ENCODE results near the gene PDZD2. TPM values are rescaled to one million over a fixed set of nuclear protein-coding genes. Genes with fewer than 3 reads are reported as not detected.

Gene PDZD2
- total and polyA plus RNA-seq, 11 donors = 28.3 to 116 (median 80.6) TPM

DNA sequence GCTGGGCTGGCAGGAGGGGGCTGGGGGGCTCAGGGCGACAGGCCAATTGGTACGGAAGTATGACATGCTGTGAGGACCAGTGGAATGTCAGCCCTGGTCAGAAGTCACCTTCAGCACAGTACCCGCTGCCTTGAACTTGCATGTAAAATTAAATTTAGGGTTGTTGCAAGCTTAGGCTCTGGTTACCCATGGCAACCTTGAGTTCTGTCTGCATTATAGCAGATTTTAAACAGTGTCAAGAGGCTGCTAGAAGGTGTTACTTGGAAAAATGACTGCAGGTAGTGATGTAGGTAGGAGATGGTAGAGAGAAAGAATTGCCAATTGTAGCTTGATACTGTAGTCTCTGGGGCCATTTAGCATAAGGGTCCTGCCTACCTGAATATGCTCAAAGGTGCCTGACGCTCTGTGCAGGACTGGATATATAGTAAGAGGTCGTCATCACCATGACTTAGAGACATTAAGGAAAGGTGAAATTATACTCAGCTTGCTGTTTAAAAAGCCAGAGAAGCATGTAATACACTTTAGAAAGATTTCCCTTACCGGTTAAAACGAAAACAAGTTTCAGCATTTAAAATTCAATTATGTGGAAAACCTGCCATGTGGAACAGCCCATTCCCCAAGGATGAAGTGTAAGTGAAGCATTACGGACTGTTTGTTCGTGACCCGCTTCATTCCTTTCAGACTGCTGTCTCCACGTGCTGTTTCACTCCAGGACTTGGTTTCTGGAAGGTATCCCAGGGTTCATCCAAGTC lies 169.0 kb downstream of the PDZD2 start:
- Histone ChIP-seq H3K27ac (no peak overlapping the region), H3K27me3 (no peaks in the 10 kb centered on the region), H3K9me3 (no peaks in the 10 kb centered on the region), H3K4me3 (no peak overlapping the region), H3K4me1 (peaks cover 0 to 22% (median 2%) of the 10 kb centered on the region in 12 donors), H3K36me3 (no peaks in the 10 kb centered on the region)
- WGBS, 4 donors = 74 to 83% (median 80%) methylated on average over 11 of the region's 11 CpGs
- DNase-seq = no peak
- TF ChIP-seq, protein P1, sequence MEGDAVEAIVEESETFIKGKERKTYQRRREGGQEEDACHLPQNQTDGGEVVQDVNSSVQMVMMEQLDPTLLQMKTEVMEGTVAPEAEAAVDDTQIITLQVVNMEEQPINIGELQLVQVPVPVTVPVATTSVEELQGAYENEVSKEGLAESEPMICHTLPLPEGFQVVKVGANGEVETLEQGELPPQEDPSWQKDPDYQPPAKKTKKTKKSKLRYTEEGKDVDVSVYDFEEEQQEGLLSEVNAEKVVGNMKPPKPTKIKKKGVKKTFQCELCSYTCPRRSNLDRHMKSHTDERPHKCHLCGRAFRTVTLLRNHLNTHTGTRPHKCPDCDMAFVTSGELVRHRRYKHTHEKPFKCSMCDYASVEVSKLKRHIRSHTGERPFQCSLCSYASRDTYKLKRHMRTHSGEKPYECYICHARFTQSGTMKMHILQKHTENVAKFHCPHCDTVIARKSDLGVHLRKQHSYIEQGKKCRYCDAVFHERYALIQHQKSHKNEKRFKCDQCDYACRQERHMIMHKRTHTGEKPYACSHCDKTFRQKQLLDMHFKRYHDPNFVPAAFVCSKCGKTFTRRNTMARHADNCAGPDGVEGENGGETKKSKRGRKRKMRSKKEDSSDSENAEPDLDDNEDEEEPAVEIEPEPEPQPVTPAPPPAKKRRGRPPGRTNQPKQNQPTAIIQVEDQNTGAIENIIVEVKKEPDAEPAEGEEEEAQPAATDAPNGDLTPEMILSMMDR (IDR thresholded peaks at IDR 0.05) = no peak
- no peak for TF ChIP-seq POLR2A (IDR thresholded peaks at IDR 0.05)
- ATAC-seq = no peak
- intact Hi-C loops (cut with DNase I) = loop anchor here in 8 of 10 donors (2.0 to 10.0 kb wide), 6 partner anchors 163 to 227 kb away; partner anchors contain the start of gene PDZD2 (in 4 of the 8)

DNA sequence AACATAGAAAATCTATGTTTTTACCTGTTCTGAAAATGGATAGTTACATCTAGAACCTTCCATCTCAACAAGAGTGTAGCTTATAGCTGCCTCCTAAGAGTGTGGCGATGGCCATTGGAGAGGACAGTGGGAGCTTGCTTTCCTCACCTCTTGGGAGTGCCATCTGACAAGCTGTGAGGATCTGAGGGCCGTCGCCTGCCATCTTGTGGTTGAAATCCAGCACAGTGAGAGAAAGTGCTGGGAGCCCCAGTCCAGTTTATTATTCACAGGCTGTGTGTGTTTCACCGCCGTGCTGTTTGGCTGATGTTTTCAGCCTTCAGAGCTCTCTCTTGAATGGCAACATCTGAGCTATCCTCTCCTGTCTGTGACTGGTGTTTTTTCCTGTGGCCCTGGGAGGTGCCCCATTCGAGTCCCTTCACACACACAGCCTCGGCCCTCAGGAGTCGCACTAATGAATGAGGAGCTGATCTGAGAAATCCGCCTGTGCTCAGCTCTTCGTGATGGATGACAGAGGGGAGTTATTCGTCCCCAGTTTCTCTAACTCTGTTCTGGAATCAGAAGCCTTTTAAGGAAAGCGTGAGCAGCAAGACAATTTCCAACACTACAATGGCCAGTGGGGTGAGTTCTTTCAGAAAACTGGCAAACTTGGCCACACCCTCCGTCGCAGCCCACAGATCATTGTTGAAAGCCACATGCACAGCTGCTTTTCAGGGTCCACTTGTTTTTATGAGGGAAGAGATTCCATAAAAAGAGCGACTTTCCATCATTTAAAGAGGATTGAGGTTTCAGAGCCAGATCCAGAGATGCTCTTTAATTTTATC lies 170.3 kb downstream of the PDZD2 start:
- no peak for TF ChIP-seq POLR2A (IDR thresholded peaks at IDR 0.05)
- TF ChIP-seq, protein P1 (IDR thresholded peaks at IDR 0.05) = peak; percentile 67 to 89 (median 80)
- peak; percentile 71 to 83 (median 74) for DNase-seq
- Histone ChIP-seq H3K9me3 (no peaks in the 10 kb centered on the region), H3K4me1 (peaks cover 0 to 22% (median 2%) of the 10 kb centered on the region in 12 donors), H3K27me3 (no peaks in the 10 kb centered on the region), H3K4me3 (no peak overlapping the region), H3K27ac (no peak overlapping the region), H3K36me3 (no peaks in the 10 kb centered on the region)
- peak; percentile 84 to 94 (median 90) for ATAC-seq
- intact Hi-C loops (cut with DNase I) = loop anchor here (1.0 to 10.0 kb wide), 9 partner anchors 164 to 228 kb away; partner anchors contain the start of gene PDZD2 (in 5 of the 10)
- WGBS, 4 donors = 51 to 63% (median 57%) methylated on average over 15 of the region's 15 CpGs

DNA sequence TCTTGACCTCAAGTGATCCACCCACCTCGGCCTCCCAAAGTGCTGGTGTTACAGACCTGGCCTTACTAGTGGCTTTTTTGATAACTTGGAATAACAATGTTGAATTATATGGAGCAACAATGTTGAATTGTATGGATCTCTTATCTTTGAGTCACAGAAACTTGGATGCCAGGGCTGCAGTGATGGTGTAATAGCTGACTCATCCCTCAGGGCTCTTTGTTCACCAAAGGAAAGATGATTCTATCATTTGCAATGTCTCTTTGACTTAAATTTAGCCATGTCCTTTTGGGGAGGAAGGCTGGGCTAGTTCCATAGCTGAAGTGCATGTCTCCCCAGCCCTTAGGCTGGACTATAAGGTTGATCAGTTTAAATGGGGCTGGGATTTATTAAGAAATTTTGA lies 172.3 kb downstream of the PDZD2 start:
- Histone ChIP-seq H3K27ac (no peak overlapping the region), H3K36me3 (no peaks in the 10 kb centered on the region), H3K4me1 (peaks cover 0 to 22% (median 2%) of the 10 kb centered on the region in 12 donors), H3K9me3 (no peaks in the 10 kb centered on the region), H3K4me3 (no peak overlapping the region), H3K27me3 (no peaks in the 10 kb centered on the region)
- 88 to 96% (median 92%) methylated on average over 1 of the region's 1 CpG for WGBS, 4 donors
- ATAC-seq (peak in 2 of 4 donors; percentile 64 to 73), DNase-seq (peak in 1 of 5 donors; percentile 41)
- intact Hi-C loops (cut with DNase I) = no loop called here
- TF ChIP-seq, protein P1 (IDR thresholded peaks at IDR 0.05) = no peak
- no peak for TF ChIP-seq POLR2A (IDR thresholded peaks at IDR 0.05)

DNA sequence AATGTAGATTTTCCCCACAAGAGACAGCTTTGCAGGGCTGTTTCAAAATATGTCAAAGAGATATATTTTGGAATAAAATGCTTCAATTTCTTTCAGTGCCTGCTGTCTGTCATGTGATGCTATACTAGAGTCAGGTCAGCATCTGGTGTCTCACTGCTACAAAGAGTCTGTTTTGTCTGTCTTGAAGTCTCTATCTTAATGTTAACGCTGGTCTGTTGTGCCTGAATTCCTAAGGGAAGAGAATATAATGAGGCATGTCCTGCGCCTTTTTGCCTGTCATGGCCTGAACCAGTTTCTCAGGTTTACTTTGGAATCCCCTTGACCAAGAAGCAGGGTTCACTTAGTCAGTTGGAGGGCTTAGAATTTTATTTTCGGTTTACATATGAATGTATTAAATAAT lies 176.4 kb downstream of the PDZD2 start:
- H3K27ac ChIP-seq = no peak overlapping the region
- no peaks in the 10 kb centered on the region for H3K27me3 ChIP-seq
- TF ChIP-seq, protein P1 (IDR thresholded peaks at IDR 0.05) = no peak
- intact Hi-C loops (cut with DNase I) = no loop called here
- WGBS, 4 donors = 77 to 83% (median 81%) methylated on average over 3 of the region's 3 CpGs
- no peak for DNase-seq
- H3K4me1 ChIP-seq = peaks cover 0 to 8% (median 0%) of the 10 kb centered on the region in 12 donors
- H3K4me3 ChIP-seq = no peak overlapping the region
- H3K9me3 ChIP-seq = no peaks in the 10 kb centered on the region
- no peaks in the 10 kb centered on the region for H3K36me3 ChIP-seq
- no peak for ATAC-seq

Data from heart left ventricle (tissue), 16 donors.